Ectodermal cell (in vitro differentiated cells): ENCODE measurements around the gene AQP12B. TPM values are rescaled to one million over a fixed set of nuclear protein-coding genes. Genes with fewer than 3 reads are reported as not detected.
"Not testable (repeated sequence)": the region's sequence is repeated elsewhere in the genome, so short reads cannot be mapped to it uniquely, and the experiment has no call there.

Source experiments
- H3K27ac ChIP-seq: 2 replicates; pipeline ENCODE4 v1.7.0; 2013; ENCODE audit warnings: mild to moderate bottlenecking, low read depth, low read length; ENCODE audit not compliant: insufficient read depth, poor library complexity, severe bottlenecking
- H3K27me3 ChIP-seq: 2 replicates; pipeline ENCODE4 v1.7.0; 2013; ENCODE audit warnings: mild to moderate bottlenecking, low read length; ENCODE audit not compliant: insufficient read depth, control insufficient read depth, poor library complexity, severe bottlenecking
- H3K36me3 ChIP-seq: one replicate; pipeline ENCODE4 v1.7.0; 2013; ENCODE audit warnings: low read length; ENCODE audit not compliant: control insufficient read depth, insufficient read depth
- H3K4me1 ChIP-seq: one replicate; pipeline ENCODE4 v1.7.0; 2013; ENCODE audit warnings: low read length; ENCODE audit not compliant: control insufficient read depth, insufficient read depth
- H3K4me3 ChIP-seq: 2 replicates; pipeline ENCODE4 v1.7.0; 2013; ENCODE audit warnings: low read depth, low read length, control low read depth; ENCODE audit not compliant: insufficient read depth
- H3K9me3 ChIP-seq: 2 replicates; pipeline ENCODE4 v1.7.0; 2013; ENCODE audit warnings: mild to moderate bottlenecking, low read length, moderate library complexity; ENCODE audit not compliant: control insufficient read depth
- WGBS, 2 experiments: methylation state at CpG; one replicate each; pipeline ENCODE4 v1.1.7; 2013; ENCODE audit warnings: missing lambda C conversion rate in 2 of 2; 5-methylcytosine and 5-hydroxymethylcytosine counted together
- polyA plus RNA-seq, 4 experiments: library from polyadenylated mRNA; stranded (reverse); fragments of 50-300 nt; gene quantifications; one replicate each; pipeline ENCODE4 v1.2.3, GENCODE V29; 2013

Gene AQP12B, protein sequence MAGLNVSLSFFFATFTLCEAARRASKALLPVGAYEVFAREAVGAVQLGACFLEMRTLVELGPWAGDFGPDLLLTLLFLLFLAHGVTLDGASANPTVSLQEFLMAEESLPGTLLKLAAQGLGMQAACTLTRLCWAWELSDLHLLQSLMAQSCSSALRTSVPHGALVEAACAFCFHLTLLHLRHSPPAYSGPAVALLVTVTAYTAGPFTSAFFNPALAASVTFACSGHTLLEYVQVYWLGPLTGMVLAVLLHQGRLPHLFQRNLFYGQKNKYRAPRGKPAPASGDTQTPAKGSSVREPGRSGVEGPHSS
- polyA plus RNA-seq (2013, experiment 1 of 4) = not detected
- not detected for polyA plus RNA-seq (2013, experiment 2 of 4)
- not detected for polyA plus RNA-seq (2013, experiment 3 of 4)
- polyA plus RNA-seq (2013, experiment 4 of 4) = not detected

DNA sequence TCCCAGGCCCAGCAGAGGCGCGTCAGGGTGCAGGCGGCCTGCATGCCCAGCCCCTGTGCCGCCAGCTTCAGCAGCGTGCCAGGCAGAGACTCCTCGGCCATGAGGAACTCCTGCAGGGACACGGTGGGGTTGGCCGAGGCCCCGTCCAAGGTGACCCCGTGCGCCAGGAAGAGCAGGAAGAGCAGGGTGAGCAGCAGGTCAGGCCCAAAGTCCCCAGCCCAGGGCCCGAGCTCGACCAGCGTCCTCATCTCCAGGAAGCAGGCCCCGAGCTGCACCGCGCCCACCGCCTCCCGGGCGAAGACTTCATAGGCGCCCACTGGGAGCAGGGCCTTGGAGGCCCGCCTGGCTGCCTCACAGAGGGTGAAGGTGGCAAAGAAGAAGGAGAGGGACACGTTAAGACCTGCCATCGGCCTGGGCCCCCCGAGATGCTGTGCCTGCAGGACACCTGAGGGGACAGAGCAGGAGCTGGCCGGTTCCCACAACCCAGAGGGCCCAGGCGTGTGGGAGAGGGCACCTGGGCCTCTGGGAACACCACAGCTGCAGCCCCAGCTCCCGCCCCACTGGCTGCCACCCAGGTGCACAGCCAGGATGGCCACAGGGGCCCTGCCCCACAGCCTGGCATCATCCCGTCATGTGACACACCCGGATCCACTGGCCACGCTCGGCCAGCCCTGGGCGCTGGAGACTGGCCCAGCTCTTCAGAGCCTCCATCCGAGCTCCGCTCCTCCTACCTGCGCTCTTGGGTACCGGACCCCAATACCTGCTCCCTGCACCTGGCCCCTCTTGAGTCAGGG is at the start of gene AQP12B:
AQP12B (minus strand) TSS at position 455 of the 794 bp plus-strand sequence; CDS start at position 407, 48 bp downstream.
- H3K27me3 ChIP-seq = not testable (repeated sequence)
- 92 to 94% methylated on average over 29 to 30 of the region's 37 CpGs for WGBS, 2 experiments

DNA sequence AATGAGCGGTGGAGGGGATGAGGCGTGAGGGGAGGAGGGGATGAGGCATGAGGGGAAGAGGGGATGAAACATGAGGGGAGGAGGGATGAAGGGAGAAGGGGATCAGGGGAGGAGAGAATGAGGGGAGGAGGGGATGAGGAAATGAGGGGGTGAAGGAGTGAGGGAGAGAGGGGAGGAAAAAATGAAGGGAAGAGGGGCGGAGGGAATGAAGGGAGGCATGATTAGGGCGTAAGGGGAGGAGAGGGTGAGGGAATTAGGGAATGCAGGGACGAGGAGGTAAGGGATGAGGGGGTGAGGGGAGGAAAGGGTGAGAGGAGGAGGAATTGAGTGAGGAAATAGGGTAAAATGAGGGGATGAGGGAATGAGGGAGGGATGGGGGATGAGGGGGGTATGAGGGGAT is 49.5 kb upstream of the AQP12B start:
- Histone ChIP-seq H3K4me1 (no peaks in the 10 kb centered on the region), H3K4me3 (no peak overlapping the region), H3K36me3 (no peaks in the 10 kb centered on the region), H3K9me3 (no peaks in the 10 kb centered on the region), H3K27ac (no peak overlapping the region), H3K27me3 (no peaks in the 10 kb centered on the region)
- 90 to 92% methylated on average over 5 of the region's 5 CpGs for WGBS, 2 experiments

More for the DNA sequence above, at the start of gene AQP12B:
- H3K27ac ChIP-seq, H3K36me3 ChIP-seq, H3K4me1 ChIP-seq, H3K9me3 ChIP-seq, H3K4me3 ChIP-seq: not testable (repeated sequence)

DNA sequence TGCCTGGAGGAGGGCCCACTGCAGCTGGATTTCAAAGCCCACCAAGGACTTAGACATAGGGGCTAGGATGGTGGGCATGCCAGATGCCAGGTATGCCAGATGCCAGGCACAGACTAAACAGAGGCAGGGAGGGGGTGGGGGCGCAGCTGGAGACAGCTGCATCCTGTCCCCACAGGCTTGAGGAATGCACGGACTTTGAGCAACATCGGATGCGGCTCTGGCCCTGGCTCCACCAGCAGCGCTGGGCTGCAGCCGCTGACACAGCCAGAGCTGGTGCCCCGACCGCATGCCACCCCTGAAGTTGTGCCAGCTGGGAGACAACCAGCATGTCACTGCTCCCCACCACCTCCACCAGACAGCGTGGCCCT is 48.5 kb upstream of the AQP12B start:
- Histone ChIP-seq H3K9me3 (no peaks in the 10 kb centered on the region), H3K4me1 (no peaks in the 10 kb centered on the region), H3K27me3 (no peaks in the 10 kb centered on the region), H3K36me3 (no peaks in the 10 kb centered on the region), H3K4me3 (no peak overlapping the region), H3K27ac (no peak overlapping the region)
- WGBS, 2 experiments = 90 to 95% methylated on average over 9 of the region's 9 CpGs

DNA sequence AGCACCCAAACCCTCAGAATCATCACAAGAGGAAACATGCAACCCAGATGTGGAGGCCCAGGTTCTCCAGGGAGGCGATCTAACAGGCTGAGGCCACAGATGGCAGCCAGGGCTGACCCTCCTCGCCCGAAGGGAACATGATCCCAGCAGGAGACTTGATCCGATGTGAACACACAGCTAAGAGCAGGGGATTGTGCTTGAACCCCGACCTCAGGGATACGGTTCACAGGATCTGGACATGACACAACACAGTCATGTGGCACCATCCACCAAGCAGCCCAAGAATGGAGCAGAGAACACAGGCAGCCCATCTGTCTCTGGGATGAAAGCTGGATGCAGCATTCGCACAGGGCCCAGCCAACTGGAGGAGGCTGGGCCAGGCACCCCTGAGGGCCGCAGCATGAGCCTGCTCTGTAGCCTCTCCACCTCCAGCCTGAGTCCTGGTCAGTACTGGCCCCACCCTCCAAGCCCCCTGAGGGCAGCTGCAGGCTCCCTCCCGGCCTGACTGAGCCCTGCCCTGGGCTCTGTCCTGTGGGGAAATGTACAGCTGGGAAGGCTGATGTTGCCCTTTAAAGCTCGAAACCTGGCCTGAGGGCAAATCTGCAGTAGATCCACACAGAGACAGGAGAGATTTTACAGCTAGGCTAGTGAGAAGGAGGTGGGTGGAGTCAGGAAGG is 48.0 kb upstream of the AQP12B start:
- WGBS, 2 experiments = 89 to 90% methylated on average over 10 of the region's 10 CpGs

DNA sequence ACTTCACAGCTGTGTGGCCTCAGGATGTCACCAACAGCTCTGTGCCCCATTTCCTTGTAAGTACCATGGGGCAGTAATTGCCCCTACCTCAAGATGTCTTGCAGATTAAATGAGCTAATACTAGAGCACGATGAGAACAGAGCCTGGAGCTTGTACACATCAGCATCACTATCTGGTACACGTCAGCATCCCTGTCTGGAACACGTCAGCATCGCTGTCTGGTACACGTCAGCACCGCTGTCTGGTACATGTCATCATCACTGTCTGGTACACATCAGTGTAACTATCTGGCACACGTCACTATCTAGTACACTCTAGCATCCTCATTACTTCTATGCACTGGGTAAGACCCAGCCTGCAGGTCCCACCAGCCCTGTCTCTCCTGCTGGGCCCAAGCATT is 46.1 kb upstream of the AQP12B start:
- Histone ChIP-seq H3K36me3 (no peaks in the 10 kb centered on the region), H3K9me3 (no peaks in the 10 kb centered on the region), H3K27ac (no peak overlapping the region), H3K4me1 (no peaks in the 10 kb centered on the region), H3K27me3 (no peaks in the 10 kb centered on the region), H3K4me3 (no peak overlapping the region)
- WGBS, 2 experiments = 86 to 92% methylated on average over 7 of the region's 7 CpGs

More for the DNA sequence above, 48.0 kb upstream of the AQP12B start:
- no peak overlapping the region for H3K4me3 ChIP-seq
- H3K27ac ChIP-seq = no peak overlapping the region
- no peaks in the 10 kb centered on the region for H3K4me1 ChIP-seq
- no peaks in the 10 kb centered on the region for H3K36me3 ChIP-seq
- no peaks in the 10 kb centered on the region for H3K27me3 ChIP-seq
- no peaks in the 10 kb centered on the region for H3K9me3 ChIP-seq

DNA sequence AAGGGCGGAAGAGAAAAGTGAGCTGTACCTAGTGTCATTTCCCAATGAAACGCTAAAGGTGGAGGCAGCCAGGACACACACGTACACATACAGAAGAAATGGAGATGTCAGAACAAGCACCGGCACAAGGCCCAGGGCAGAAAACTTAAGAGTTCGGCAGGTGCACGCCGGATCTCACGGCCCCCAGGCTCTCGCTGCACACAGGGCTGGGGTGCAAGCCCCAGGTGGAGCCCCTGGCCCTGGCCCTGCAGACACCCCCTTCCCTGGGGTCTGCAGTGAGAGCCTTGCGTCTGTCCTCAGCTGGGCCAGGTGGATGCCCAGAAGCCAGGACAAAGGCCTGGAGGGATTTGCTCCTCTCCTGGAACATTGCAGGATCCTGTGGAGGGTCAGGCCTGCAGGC is 45.7 kb upstream of the AQP12B start:
- WGBS, 2 experiments = 95 to 96% methylated on average over 10 of the region's 10 CpGs
- Histone ChIP-seq H3K4me1 (no peaks in the 10 kb centered on the region), H3K9me3 (no peaks in the 10 kb centered on the region), H3K36me3 (no peaks in the 10 kb centered on the region), H3K4me3 (no peak overlapping the region), H3K27me3 (no peaks in the 10 kb centered on the region), H3K27ac (no peak overlapping the region)

DNA sequence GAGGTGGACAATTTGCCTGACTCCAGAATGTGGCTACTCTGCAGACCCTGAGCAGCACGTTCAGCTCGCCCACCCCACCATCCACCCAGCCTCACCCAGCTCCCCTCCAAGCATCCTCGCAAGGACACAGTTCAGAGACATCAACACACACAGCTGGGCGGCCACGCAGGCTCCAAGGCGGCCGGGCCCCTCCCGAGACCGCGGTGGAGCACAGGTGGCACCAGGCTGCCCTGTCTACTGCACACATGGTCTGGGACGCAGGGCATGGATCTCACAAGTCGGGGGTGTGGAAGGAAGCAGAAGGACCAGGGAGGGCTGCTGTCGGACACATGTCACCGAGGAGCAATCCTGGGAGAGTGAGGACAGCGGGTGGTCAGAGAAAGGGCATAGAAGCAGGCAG is 45.2 kb upstream of the AQP12B start:
- no peak overlapping the region for H3K4me3 ChIP-seq
- whole genome bisulfite sequencing, 2 experiments = 94 to 96% methylated on average over 15 of the region's 15 CpGs
- no peaks in the 10 kb centered on the region for H3K9me3 ChIP-seq
- no peaks in the 10 kb centered on the region for H3K36me3 ChIP-seq
- no peaks in the 10 kb centered on the region for H3K27me3 ChIP-seq
- H3K4me1 ChIP-seq = no peaks in the 10 kb centered on the region
- H3K27ac ChIP-seq = no peak overlapping the region

DNA sequence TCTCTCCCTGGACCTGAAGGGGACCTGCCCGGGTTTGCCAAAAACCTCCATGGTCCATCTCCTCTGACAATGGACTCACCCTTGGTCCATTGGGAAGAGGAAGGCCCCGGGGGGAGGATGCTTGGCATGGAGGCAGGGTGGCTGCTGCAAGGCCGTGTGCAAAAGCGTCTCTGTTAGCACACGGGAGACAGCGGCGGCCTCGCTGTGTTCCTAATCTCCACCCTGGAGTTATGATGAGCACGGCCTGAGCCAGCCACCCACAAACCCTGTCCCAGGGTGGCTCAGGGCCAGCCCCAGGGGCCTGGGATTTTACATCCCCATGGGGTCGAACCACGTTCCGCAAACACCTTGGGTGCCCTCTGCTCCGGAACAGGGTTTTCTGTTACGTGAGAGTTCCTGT is 44.8 kb upstream of the AQP12B start:
- no peaks in the 10 kb centered on the region for H3K36me3 ChIP-seq
- H3K4me1 ChIP-seq = no peaks in the 10 kb centered on the region
- no peak overlapping the region for H3K27ac ChIP-seq
- 93 to 95% methylated on average over 14 of the region's 14 CpGs for WGBS, 2 experiments
- no peaks in the 10 kb centered on the region for H3K27me3 ChIP-seq
- no peaks in the 10 kb centered on the region for H3K9me3 ChIP-seq
- H3K4me3 ChIP-seq = no peak overlapping the region

DNA sequence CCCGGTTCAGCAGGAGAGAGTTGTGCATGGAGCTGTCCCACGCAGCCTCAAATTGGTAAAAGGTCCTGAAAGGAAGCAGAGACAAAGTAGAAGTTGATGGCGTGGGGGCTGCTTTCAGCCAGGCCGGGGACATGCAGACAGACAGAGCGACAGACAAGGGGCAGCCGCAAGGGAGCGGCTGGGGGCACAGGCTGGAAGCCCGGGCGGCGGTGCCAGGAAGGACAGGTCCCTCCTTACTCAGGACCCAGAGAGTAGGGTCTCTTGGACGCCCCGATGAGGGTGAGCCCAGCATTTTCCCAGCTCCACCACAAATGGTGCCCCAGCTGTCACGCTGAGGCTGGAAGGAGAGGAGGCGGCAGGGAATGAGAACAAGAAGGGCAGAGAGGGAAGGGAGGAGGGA is 44.2 kb upstream of the AQP12B start:
- Histone ChIP-seq H3K27ac (no peak overlapping the region), H3K9me3 (no peaks in the 10 kb centered on the region), H3K27me3 (no peaks in the 10 kb centered on the region), H3K4me3 (no peak overlapping the region), H3K4me1 (no peaks in the 10 kb centered on the region), H3K36me3 (no peaks in the 10 kb centered on the region)
- 92% methylated on average over 14 of the region's 14 CpGs for WGBS, 2 experiments

DNA sequence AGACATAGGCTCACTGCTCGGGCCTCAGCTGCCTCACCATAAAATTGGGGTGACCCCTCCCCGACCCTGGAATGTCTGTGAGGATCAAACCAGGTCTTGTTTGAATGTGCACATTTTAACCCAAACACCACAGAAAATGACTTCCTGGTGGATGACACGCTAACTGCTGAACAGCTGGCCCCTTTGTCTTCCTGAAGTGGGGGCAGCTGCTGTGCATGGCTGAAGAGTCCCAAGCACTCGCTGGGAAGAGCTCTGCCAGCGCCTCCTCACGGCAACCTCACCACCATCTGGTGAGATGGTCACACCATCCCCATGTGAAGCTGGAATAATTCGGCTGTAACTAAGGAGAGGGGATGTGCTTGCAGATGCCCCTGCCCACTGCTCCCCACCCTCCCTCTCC is 43.0 kb upstream of the AQP12B start:
- H3K9me3 ChIP-seq = no peaks in the 10 kb centered on the region
- H3K27ac ChIP-seq = no peak overlapping the region
- H3K4me1 ChIP-seq = no peaks in the 10 kb centered on the region
- WGBS, 2 experiments = 93 to 95% methylated on average over 7 of the region's 7 CpGs
- no peak overlapping the region for H3K4me3 ChIP-seq
- H3K27me3 ChIP-seq = no peaks in the 10 kb centered on the region
- H3K36me3 ChIP-seq = no peaks in the 10 kb centered on the region
